Measurements from ENCODE around the gene COA5. TPM values are rescaled to one million over a fixed set of nuclear protein-coding genes. Genes with fewer than 3 reads are reported as not detected.

Gene COA5
- polyA plus RNA-seq, 1 of the 3 experiments (the other 2 are of a cell fraction) = 40.3 TPM

GRCh38 chr2:98592565-98592964 lies 15.7 kb downstream of the COA5 start:
- Histone ChIP-seq H3K9me2 (no peaks in the 10 kb centered on the region), H3K9me3 (no peaks in the 10 kb centered on the region), H3K4me1 (ENCODE audit: control insufficient read depth in 1 of 2, insufficient read depth in 2 of 2, low read depth in 1 of 2, low read length in 1 of 2) (no peaks in the 10 kb centered on the region), H3K27me3 (ENCODE audit: insufficient read depth) (no peaks in the 10 kb centered on the region), H3K4me2 (no peak overlapping the region), H3K36me3 (replicated peaks in 1 of 2; ENCODE audit: control insufficient read depth in 1 of 2, insufficient read depth in 2 of 2, low read length in 1 of 2) (peaks cover 17 to 24% of the 10 kb centered on the region in 2 experiments), H3K4me3 (ENCODE audit: low read depth in 2 of 2, low read length in 1 of 2) (no peak overlapping the region), H4K20me1 (ENCODE audit: insufficient read depth) (no peaks in the 10 kb centered on the region), H3K27ac (ENCODE audit: low read depth in 2 of 2, low read length in 1 of 2) (no peak overlapping the region), H3K79me2 (ENCODE audit: insufficient read depth) (no peaks in the 10 kb centered on the region), H3K9ac (no peak overlapping the region), H3F3A (replicated peaks; ENCODE audit: insufficient read depth) (peaks cover 5% of the 10 kb centered on the region), H2AFZ (ENCODE audit: low read depth) (no peak overlapping the region)
- 90% methylated on average over 4 of the region's 8 CpGs for WGBS (ENCODE audit: low lambda C conversion rate)
- ChIA-PET CTCF (interaction anchor here (0.9 to 1.2 kb wide), 2 partner anchors 9 to 24 kb away, joined by 3 to 5 read pairs; no protein-coding TSS in a partner anchor), POLR2A (no interaction called here)
- DNase-seq = no peak
- TF ChIP-seq GATA2 (CRISPR knock-in tag; IDR thresholded peaks at IDR 0.05) = no peak
- no peak for TF ChIP-seq TAF1 (IDR thresholded peaks at IDR 0.05; ENCODE audit: borderline replicate concordance, low read depth, low read length)
- TF ChIP-seq, protein P1, sequence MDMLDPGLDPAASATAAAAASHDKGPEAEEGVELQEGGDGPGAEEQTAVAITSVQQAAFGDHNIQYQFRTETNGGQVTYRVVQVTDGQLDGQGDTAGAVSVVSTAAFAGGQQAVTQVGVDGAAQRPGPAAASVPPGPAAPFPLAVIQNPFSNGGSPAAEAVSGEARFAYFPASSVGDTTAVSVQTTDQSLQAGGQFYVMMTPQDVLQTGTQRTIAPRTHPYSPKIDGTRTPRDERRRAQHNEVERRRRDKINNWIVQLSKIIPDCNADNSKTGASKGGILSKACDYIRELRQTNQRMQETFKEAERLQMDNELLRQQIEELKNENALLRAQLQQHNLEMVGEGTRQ (IDR thresholded peaks at IDR 0.05; ENCODE audit: borderline replicate concordance, low read depth, low read length) = no peak
- TF ChIP-seq, protein P2, sequence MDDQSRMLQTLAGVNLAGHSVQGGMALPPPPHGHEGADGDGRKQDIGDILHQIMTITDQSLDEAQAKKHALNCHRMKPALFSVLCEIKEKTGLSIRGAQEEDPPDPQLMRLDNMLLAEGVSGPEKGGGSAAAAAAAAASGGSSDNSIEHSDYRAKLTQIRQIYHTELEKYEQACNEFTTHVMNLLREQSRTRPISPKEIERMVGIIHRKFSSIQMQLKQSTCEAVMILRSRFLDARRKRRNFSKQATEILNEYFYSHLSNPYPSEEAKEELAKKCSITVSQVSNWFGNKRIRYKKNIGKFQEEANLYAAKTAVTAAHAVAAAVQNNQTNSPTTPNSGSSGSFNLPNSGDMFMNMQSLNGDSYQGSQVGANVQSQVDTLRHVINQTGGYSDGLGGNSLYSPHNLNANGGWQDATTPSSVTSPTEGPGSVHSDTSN (IDR thresholded peaks at IDR 0.05) = no peak
- TF ChIP-seq, protein P3, sequence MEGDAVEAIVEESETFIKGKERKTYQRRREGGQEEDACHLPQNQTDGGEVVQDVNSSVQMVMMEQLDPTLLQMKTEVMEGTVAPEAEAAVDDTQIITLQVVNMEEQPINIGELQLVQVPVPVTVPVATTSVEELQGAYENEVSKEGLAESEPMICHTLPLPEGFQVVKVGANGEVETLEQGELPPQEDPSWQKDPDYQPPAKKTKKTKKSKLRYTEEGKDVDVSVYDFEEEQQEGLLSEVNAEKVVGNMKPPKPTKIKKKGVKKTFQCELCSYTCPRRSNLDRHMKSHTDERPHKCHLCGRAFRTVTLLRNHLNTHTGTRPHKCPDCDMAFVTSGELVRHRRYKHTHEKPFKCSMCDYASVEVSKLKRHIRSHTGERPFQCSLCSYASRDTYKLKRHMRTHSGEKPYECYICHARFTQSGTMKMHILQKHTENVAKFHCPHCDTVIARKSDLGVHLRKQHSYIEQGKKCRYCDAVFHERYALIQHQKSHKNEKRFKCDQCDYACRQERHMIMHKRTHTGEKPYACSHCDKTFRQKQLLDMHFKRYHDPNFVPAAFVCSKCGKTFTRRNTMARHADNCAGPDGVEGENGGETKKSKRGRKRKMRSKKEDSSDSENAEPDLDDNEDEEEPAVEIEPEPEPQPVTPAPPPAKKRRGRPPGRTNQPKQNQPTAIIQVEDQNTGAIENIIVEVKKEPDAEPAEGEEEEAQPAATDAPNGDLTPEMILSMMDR (IDR thresholded peaks at IDR 0.05) = no peak
- no peak for TF ChIP-seq EP300 (IDR thresholded peaks at IDR 0.05; ENCODE audit: borderline replicate concordance in 1 of 2, low read depth in 1 of 2, low read length in 1 of 2)
- TF ChIP-seq CHD2 (IDR thresholded peaks at IDR 0.05; ENCODE audit: low read length, partially characterized antibody) = no peak
- TF ChIP-seq NFIC (IDR thresholded peaks at IDR 0.05; ENCODE audit: borderline replicate concordance) = no peak
- no peak for TF ChIP-seq IRF3 (IDR thresholded peaks at IDR 0.05; ENCODE audit: low read depth, low read length)
- no peak for TF ChIP-seq EZH2phosphoT487 (IDR thresholded peaks at IDR 0.05; ENCODE audit: borderline replicate concordance, low read depth)
- TF ChIP-seq, protein P4, sequence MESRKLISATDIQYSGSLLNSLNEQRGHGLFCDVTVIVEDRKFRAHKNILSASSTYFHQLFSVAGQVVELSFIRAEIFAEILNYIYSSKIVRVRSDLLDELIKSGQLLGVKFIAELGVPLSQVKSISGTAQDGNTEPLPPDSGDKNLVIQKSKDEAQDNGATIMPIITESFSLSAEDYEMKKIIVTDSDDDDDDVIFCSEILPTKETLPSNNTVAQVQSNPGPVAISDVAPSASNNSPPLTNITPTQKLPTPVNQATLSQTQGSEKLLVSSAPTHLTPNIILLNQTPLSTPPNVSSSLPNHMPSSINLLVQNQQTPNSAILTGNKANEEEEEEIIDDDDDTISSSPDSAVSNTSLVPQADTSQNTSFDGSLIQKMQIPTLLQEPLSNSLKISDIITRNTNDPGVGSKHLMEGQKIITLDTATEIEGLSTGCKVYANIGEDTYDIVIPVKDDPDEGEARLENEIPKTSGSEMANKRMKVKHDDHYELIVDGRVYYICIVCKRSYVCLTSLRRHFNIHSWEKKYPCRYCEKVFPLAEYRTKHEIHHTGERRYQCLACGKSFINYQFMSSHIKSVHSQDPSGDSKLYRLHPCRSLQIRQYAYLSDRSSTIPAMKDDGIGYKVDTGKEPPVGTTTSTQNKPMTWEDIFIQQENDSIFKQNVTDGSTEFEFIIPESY (IDR thresholded peaks at IDR 0.05; ENCODE audit: borderline replicate concordance, low read depth) = no peak
- no peak for TF ChIP-seq FOXM1 (IDR thresholded peaks at IDR 0.05; ENCODE audit: low read depth)
- TF ChIP-seq SMC3 (IDR thresholded peaks at IDR 0.05; ENCODE audit: low read depth, low read length) = no peak
